Panc1 (cell line): ENCODE measurements around the gene MNAT1. TPM values are rescaled to one million over a fixed set of nuclear protein-coding genes. Genes with fewer than 3 reads are reported as not detected.

ENCODE experiments used
- ATAC-seq: fragments of 200-7000 bp; cut with Tn5 transposase; 2 replicates; pipeline ENCODE4 v1.9.1; 2020; ENCODE audit warnings: mild to moderate bottlenecking, moderate library complexity
- BruUV-seq: library from RNA; stranded (reverse); fragments of 400-500 nt; replicated peaks from 2 replicates; lab custom pipeline; 2021; lab: Mats Ljungman, UMichigan
- CTCF ChIA-PET: fragments of 300-600 bp; sonication (Branson Sonifier 250); formaldehyde crosslinking; loops from one replicate; lab custom pipeline; 2022; ENCODE audit warnings: antibody characterized with exemption; lab: Charles Lee
- POLR2A ChIA-PET: fragments of 300-600 bp; sonication (Branson Sonifier 250); formaldehyde crosslinking; loops from one replicate; lab custom pipeline; 2022; ENCODE audit warnings: antibody characterized with exemption; lab: Charles Lee
- DNase-seq: peaks from one replicate; pipeline ENCODE4 v3.0.0-alpha.2; 2010; ENCODE audit warnings: low read depth, low spot score
- H3K27ac ChIP-seq: 2 replicates; pipeline ENCODE4 v1.5.1; 2011; ENCODE audit warnings: mild to moderate bottlenecking, low read length, inconsistent platforms
- H3K27me3 ChIP-seq: fragments of 200-500 bp; sonication (Bioruptor generic); 2 replicates; pipeline ENCODE4 v1.6.0; 2014; ENCODE audit warnings: low read length, inconsistent platforms; ENCODE audit not compliant: control insufficient read depth, insufficient read depth
- H3K36me3 ChIP-seq: fragments of 200-500 bp; sonication (Bioruptor generic); 2 replicates; pipeline ENCODE4 v1.5.1; 2014; ENCODE audit warnings: inconsistent platforms, mild to moderate bottlenecking, low read length, moderate library complexity; ENCODE audit not compliant: control insufficient read depth, insufficient read depth
- H3K4me1 ChIP-seq: 2 replicates; pipeline ENCODE4 v1.5.1; 2011; ENCODE audit warnings: inconsistent platforms, mild to moderate bottlenecking, low read length, moderate library complexity; ENCODE audit not compliant: control insufficient read depth, insufficient read depth
- H3K4me3 ChIP-seq, 2 experiments: 2 replicates each; pipeline ENCODE4 v1.5.1; 2011 to 2012; ENCODE audit warnings: low read depth in 2 of 2, low read length in 2 of 2, mild to moderate bottlenecking in 2 of 2, inconsistent platforms in 1 of 2, moderate library complexity in 1 of 2
- H3K9me3 ChIP-seq: fragments of 200-500 bp; sonication (Bioruptor generic); 2 replicates; pipeline ENCODE4 v1.5.1; 2014; ENCODE audit warnings: low read depth, mild to moderate bottlenecking, inconsistent platforms, low read length, moderate library complexity; ENCODE audit not compliant: control insufficient read depth, insufficient read depth
- POLR2AphosphoS5 ChIP-seq: IDR thresholded peaks from 2 replicates; pipeline ENCODE4 v1.6.1; 2012; ENCODE audit warnings: mild to moderate bottlenecking, low read depth, low read length, moderate library complexity
- REST ChIP-seq, 2 experiments: IDR thresholded peaks; 2 replicates each; pipeline ENCODE4 v1.6.1; 2011 to 2012; ENCODE audit warnings: low read depth in 2 of 2, control low read depth in 1 of 2, low read length in 1 of 2, mild to moderate bottlenecking in 1 of 2, moderate library complexity in 1 of 2; ENCODE audit not compliant: insufficient read depth in 1 of 2
- SIN3A ChIP-seq: IDR thresholded peaks from 2 replicates; pipeline ENCODE4 v1.6.1; 2012; ENCODE audit warnings: low read depth, mild to moderate bottlenecking, low read length, moderate library complexity, borderline replicate concordance; ENCODE audit not compliant: insufficient read depth
- TCF7L2 ChIP-seq: IDR thresholded peaks from 2 replicates; pipeline ENCODE4 v1.6.1; 2011; ENCODE audit warnings: mild to moderate bottlenecking, low read depth, low read length, inconsistent platforms
- in situ Hi-C: cut with HindIII; loops from 2 replicates; pipeline ENCODE4 v1.10.0; 2016; ENCODE audit warnings: low sequenced_read_pairs, low pct_unique_long_range_greater_than_20kb
- intact Hi-C: fragments of 100-400 bp; cut with micrococcal nuclease; formaldehyde crosslinking; loops from one replicate; pipeline ENCODE4 v1.10.0; 2022; ENCODE audit not compliant: unreplicated experiment
- total RNA-seq: library from RNA; stranded (reverse); gene quantifications from one replicate; pipeline ENCODE4 v1.2.1, GENCODE V29; 2021; ENCODE audit not compliant: unreplicated experiment
- TF ChIP-seq, protein P1 (sequence below): fragments of 450-650 bp; IDR thresholded peaks from 2 replicates; pipeline ENCODE4 v1.5.1; 2017; ENCODE audit warnings: mild to moderate bottlenecking

Gene MNAT1
- total RNA-seq, 1 experiment from 2014 or later = 29.4 TPM

DNA sequence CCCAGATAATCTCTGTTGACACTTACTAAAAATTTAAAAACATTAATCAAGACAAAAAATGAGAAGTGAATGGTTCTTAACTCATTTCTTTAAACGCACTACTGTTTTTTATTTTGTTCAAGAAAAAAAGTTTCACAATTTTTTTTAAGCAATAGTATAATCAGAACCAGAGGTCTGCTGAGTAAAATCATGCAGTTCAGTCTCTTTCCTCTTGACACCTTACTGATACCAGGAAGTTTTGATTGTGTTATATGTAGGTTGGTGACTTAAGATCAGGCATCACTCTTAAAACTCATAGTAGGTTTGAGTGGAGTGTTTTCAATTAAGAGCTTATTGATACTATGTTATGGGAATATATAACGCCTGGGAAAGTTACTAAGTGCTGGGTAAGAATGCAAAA is 125.0 kb downstream of the MNAT1 start:
- H3K27me3 ChIP-seq = no peaks in the 10 kb centered on the region
- H3K36me3 ChIP-seq = no peaks in the 10 kb centered on the region
- in situ Hi-C loops = no loop called here
- ATAC-seq (no peak), DNase-seq (no peak)
- CTCF ChIA-PET = interaction anchor here (0.7 kb wide), 1 partner anchor 161 kb away, joined by 3 read pairs; no protein-coding TSS in a partner anchor
- intact Hi-C loops = no loop called here
- no peak overlapping the region for H3K27ac ChIP-seq
- H3K4me1 ChIP-seq = no peaks in the 10 kb centered on the region
- no TSS peak for BruUV-seq
- POLR2A ChIA-PET = no interaction called here
- no peaks in the 10 kb centered on the region for H3K9me3 ChIP-seq
- TF ChIP-seq, protein P1, sequence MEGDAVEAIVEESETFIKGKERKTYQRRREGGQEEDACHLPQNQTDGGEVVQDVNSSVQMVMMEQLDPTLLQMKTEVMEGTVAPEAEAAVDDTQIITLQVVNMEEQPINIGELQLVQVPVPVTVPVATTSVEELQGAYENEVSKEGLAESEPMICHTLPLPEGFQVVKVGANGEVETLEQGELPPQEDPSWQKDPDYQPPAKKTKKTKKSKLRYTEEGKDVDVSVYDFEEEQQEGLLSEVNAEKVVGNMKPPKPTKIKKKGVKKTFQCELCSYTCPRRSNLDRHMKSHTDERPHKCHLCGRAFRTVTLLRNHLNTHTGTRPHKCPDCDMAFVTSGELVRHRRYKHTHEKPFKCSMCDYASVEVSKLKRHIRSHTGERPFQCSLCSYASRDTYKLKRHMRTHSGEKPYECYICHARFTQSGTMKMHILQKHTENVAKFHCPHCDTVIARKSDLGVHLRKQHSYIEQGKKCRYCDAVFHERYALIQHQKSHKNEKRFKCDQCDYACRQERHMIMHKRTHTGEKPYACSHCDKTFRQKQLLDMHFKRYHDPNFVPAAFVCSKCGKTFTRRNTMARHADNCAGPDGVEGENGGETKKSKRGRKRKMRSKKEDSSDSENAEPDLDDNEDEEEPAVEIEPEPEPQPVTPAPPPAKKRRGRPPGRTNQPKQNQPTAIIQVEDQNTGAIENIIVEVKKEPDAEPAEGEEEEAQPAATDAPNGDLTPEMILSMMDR = no peak
- TF ChIP-seq POLR2AphosphoS5 (no peak), SIN3A (no peak), TCF7L2 (no peak), REST (IDR thresholded peaks at IDR 0.05; ENCODE audit: insufficient read depth in 1 of 2, low read depth in 2 of 2, low read length in 1 of 2) (no peak)
- no peak overlapping the region for H3K4me3 ChIP-seq

DNA sequence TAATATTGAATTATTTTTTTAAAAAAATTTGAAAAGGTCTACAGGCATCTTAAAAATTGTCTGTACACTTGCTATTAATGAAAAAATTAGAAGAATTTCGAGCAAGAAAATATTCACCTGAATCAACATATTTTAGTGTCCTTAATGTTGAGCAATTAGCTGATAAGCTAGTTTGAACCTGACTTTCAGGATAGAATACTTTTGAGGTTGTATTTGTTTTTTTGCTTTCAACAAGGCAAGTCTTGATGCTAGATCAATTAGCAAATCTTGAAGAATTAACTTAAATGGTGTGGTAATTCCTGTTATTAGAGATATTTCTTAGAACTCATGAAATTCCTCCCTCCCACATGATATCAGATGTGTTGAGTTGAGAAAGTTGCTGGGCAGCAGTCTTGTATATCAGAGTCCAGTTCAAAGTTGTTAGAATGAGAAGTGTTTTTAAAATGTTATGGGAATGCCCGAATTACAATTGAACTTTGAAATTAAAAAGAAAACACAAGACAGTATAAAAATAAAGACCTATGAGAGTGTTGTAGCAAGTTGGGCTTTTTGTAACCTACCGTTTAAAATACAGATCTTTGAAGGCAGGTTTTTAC is 127.1 kb downstream of the MNAT1 start:
- no peak overlapping the region for H3K4me3 ChIP-seq
- no peaks in the 10 kb centered on the region for H3K27me3 ChIP-seq
- POLR2A ChIA-PET = no interaction called here
- in situ Hi-C loops (no loop called here), intact Hi-C loops (no loop called here)
- H3K9me3 ChIP-seq = no peaks in the 10 kb centered on the region
- no peak for DNase-seq
- H3K36me3 ChIP-seq = no peaks in the 10 kb centered on the region
- no TSS peak for BruUV-seq
- no peaks in the 10 kb centered on the region for H3K4me1 ChIP-seq
- CTCF ChIA-PET = no interaction called here
- no peak for TF ChIP-seq REST (IDR thresholded peaks at IDR 0.05; ENCODE audit: insufficient read depth in 1 of 2, low read depth in 2 of 2, low read length in 1 of 2)
- TF ChIP-seq POLR2AphosphoS5 = no peak
- no peak for TF ChIP-seq SIN3A
- TF ChIP-seq TCF7L2 = no peak
- TF ChIP-seq, protein P1 = no peak
- no peak for ATAC-seq
- H3K27ac ChIP-seq = no peak overlapping the region
